Activated naive CD8-positive, alpha-beta T cell treated with anti-CD3 and anti-CD28 coated beads, Interleukin-2, amount 50 U/mL, for 16 hours (primary cell): Measurements from ENCODE around the gene DYDC1.
"Not testable (repeated sequence)": the region's sequence is repeated elsewhere in the genome, so short reads cannot be mapped to it uniquely, and the experiment has no call there.

Experiments
- DNase-seq: peaks from one replicate; pipeline ENCODE4 v3.0.0-alpha.2; 2020; ENCODE audit warnings: low read depth, low spot score

The DYDC1 gene

GRCh38 chr10:80344276-80344675 lies 12.3 kb downstream of the DYDC1 start:
- no peak for DNase-seq

- no peak for DNase-seq
These were observed 22.6 kb downstream of the DYDC1 start for GRCh38 chr10:80333983-80334382.

GRCh38 chr10:80324891-80325364 lies 31.6 kb downstream of the DYDC1 start:
- DNase-seq, result no peak

DNA sequence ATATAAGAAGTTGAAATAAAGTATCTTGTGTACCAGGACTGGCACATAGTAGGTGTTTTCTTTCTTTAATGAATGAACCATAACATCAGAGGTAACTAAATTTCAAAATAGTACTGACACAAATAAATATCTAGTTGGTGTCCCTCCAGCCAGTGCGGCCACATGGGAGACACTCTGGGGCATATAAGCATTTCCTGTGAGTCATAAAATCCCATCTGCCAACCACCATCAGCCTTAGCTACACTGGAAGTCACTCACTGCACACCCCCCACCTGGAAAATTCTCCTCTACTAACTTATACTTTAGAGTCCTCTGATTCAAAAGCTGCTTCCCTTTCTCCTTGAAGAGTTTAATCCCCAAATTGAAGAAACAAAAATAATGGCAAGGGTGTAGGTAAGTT lies 32.5 kb downstream of the DYDC1 start:
- DNase-seq, result no peak

GRCh38 chr10:80323311-80323710 lies 33.2 kb downstream of the DYDC1 start:
- DNase-seq, result no peak

DNA sequence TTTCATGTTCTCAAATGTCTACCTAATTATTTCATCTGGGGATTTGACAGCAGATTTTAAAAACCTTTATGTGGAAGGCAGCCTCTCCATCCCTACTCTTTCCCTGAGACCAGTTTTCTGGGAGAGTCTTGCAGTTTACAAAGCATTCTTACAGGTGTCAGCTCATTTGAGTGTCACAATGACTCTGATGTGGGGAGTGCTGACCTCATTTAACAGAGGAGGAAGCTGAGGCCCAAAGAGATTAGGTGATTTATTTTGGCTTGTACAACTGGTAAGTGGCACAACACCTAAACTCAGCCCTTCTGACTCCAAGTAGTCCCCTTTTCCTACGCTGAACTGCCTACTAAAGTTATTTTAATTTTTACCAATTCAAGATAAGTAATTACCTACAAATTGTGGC lies 33.8 kb downstream of the DYDC1 start:
- DNase-seq, result no peak

GRCh38 chr10:80322158-80322557 lies 34.4 kb downstream of the DYDC1 start:
- DNase-seq, result no peak

- no peak for DNase-seq
These were observed 35.4 kb downstream of the DYDC1 start for GRCh38 chr10:80321183-80321582.

DNA sequence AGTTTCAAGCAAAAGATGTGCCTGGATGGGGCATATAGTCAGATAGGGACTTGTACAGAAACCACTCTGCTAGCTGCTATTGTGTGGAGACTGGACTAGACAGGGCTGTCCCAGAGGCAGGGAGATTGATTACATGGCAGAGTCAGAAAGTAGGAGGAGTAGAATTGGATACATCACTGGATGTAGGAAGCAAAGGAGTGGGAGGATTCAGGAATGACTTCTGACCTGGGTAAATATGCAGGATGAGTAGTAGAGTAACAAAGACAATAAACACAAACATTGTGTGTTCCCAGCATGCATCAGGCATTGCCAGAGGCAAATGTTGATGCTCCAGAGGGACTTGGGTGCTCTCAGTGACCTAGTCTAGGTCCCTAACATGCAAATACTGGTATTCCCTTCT lies 36.2 kb downstream of the DYDC1 start:
- DNase-seq, result no peak

GRCh38 chr10:80319725-80320290 lies 36.7 kb downstream of the DYDC1 start:
- no peak for DNase-seq

- DNase-seq, result no peak
These were observed 37.2 kb downstream of the DYDC1 start for GRCh38 chr10:80319318-80319717.

- DNase-seq, result no peak
These were observed 37.8 kb downstream of the DYDC1 start for GRCh38 chr10:80318742-80319141.

DNA sequence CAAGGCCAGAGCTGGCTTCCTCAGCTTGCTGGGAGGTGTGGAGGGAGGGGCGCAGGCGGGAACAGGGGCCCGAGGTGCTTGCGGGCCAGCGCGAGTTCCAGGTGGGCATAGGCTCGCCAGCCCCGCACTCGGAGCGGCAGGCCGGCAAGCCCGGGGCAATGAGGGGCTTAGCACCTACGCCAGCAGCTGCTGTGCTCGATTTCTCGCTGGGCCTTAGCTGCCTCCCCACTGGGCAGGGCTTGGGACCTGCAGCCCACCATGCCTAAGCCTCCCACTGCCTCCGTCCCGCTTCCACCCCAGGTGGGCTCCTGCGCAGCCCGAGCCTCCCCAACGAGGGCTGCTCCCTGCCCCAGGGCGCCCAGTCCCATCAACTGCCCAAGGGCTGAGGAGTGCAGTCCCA lies 41.2 kb downstream of the DYDC1 start:
- DNase-seq, result no peak

GRCh38 chr10:80313523-80313922 lies 43.0 kb downstream of the DYDC1 start:
- DNase-seq, result no peak

GRCh38 chr10:80305989-80306388 lies 50.6 kb downstream of the DYDC1 start:
- DNase-seq, result not testable (repeated sequence)

- no peak for DNase-seq
These were observed 59.6 kb downstream of the DYDC1 start for GRCh38 chr10:80296942-80297341.

DNA sequence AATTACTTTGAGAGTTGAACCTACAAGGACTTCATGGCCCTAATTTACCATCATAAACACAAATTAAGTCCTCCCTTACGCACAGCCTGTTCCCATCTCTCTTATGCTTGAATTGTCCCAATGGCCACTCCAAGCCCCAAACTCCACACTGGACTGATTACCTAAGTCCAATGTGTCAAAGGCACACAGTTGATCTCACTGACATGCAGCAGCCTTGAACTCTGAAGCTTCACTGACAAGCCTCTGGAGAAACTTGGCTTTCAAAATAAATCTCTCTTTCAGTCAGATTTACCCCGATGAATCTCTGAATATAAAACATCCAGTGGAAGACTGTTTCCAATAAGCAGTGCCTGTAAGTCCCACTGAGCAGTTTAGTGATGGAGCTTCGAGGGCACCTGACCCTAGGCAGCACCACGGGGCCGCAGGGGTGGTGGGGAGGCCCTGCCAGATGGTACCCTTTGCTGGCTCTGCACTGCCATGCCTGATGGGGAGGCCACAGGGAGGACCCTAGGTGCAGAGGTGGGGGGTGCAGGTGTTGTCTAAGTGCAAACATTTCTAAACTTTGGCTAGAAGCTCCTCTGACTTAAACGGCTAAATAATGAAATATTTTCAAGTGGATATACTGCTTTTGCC lies 63.8 kb downstream of the DYDC1 start:
- no peak for DNase-seq

GRCh38 chr10:80290474-80291220 lies 65.9 kb downstream of the DYDC1 start:
- no peak for DNase-seq

DNA sequence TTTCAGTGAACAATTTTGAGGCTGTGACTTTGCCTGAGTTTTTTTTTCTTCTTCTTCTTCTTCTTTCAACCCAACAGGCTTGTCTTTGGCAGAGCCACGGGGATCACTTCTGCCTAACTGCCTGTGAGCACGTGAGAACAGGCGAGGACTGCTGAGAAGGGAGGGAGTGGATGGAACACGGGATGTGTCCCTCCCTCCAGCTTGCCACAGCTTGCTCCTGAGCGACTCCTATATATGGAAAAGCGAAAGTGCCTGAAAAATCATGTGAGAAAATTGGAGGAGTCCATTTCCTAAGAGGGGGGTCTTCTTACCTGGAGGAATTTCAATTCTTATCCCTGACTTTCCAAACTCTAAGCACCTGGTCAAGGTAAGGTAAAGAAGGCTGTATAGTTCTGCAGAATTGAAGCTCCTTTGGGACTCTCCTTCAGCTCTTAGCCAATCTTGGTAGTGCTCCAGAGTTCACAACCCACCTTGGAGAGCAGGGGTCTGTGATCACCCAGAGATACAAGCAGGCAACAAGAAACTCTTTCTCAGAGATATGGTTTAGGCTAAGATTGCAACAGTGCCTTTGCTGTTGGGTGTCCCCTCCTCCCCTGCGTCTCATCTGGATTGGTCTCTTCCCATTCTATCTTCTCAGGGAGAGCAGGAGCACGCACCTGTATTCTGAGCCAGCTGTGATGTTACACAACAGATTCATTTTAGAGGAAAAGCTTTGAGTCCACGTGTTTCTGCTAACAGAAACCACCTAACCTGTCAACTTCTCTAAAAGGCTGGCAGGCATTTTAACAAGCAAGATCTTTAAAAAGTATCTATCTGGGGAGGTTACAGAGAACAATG lies 66.9 kb downstream of the DYDC1 start, which contains the start of gene MAT1A:
TSS of gene MAT1A (minus strand) at position 208 of the 837 bp plus-strand sequence. CDS start 235 bp downstream, outside the sequence.
- no peak for DNase-seq

- no peak for DNase-seq
These were observed 67.7 kb downstream of the DYDC1 start for GRCh38 chr10:80288849-80289248.
